ENCODE results near the gene SFXN3.

- TF ChIP-seq EZH2phosphoT487 (IDR thresholded peaks at IDR 0.05; ENCODE audit: borderline replicate concordance, low read depth, low read length) (no peak), CTCF (conservative IDR thresholded peaks at IDR 0.05; ENCODE audit: low read length) (no peak)
Measured at GRCh38 chr10:100995181-100995580, 35.9 kb upstream of the SFXN3 start.

Data from OCI-LY7 (cell line).